ENCODE results near the gene CELF5.
A peak's percentile ranks its signal among the peaks of the same experiment; 100 is the strongest.

Gene CELF5

DNA sequence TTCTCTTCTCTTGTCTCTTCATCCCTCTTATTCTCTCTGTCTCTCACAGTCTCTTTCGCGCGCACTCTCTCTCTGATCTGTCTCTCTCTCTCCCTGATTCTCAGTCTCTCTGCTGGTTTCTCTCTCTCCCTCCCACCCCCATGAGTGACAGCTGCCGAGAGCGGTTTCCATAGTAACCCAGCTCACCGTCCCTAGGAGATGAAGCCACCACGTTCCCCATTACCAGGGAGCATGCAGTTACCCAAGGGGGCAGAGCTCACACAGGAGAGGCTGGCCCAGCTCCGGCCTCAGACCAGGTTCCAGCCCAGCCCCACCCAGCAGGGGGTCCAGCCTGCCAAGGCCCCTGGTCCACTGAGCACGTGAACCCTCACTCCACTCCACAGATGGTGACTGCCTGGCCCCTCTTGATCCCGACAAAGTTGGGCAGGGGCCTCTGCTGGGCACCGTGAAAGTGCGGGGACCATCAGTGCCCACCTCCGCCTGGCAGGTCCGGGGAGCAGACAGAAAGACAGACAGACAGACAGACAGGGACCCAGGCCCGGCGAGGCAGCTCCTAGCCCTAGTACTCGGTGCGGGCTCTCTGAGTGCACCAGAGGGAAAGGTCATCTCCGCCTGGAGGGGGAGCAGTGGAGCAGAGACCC lies 50.6 kb downstream of the CELF5 start:
- FAIRE-seq (no peak), DNase-seq (ENCODE audit: insufficient read length) (peak; percentile 70)
- no peak for TF ChIP-seq TAF1 (IDR thresholded peaks at IDR 0.05; ENCODE audit: borderline replicate concordance, low read depth, low read length)
- no peak for TF ChIP-seq POLR2AphosphoS5 (IDR thresholded peaks at IDR 0.05; ENCODE audit: low read depth, low read length)
- TF ChIP-seq POLR2A (IDR thresholded peaks at IDR 0.05; ENCODE audit: low read depth, low read length), result no peak

DNA sequence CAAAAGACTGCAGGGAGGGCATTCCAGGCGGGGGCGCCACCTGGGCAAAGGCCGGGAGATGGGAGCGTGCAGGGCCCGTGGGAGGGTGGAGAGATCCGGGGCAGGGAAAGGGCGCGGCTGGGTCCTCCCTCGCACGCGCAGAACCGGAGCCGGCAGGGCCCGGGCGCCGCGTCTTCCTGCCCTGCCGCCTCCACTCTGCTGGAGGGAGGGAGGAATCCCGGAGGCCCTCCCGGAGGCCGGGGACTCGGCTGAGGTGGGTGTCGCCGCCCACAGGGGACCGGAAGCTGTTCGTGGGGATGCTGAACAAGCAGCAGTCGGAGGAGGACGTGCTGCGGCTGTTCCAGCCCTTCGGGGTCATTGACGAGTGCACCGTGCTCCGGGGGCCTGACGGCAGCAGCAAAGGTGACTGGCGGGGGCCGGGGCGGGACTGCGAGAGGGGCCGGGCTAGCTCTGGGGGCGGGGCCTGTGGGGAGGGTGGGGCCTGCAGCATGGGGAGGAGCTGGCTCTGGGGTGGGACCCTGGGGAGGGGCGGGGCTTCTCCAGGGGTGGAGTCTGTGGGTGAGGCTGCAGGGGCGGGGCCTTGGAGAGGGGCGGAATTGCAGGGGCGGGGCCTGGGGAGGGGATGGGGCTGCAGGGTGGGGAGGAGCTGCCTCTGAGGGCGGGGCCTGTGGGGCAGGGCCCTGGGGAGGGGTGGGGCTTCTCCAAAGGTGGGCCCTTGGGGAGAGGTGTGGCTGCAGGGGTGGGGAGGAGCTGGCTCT lies 51.3 kb downstream of the CELF5 start:
- FAIRE-seq (peak; percentile 70), DNase-seq (ENCODE audit: insufficient read length) (peak; percentile 93)
- TF ChIP-seq POLR2AphosphoS5 (IDR thresholded peaks at IDR 0.05; ENCODE audit: low read depth, low read length) (no peak), TAF1 (IDR thresholded peaks at IDR 0.05; ENCODE audit: borderline replicate concordance, low read depth, low read length) (no peak), POLR2A (IDR thresholded peaks at IDR 0.05; ENCODE audit: low read depth, low read length) (no peak)

DNA sequence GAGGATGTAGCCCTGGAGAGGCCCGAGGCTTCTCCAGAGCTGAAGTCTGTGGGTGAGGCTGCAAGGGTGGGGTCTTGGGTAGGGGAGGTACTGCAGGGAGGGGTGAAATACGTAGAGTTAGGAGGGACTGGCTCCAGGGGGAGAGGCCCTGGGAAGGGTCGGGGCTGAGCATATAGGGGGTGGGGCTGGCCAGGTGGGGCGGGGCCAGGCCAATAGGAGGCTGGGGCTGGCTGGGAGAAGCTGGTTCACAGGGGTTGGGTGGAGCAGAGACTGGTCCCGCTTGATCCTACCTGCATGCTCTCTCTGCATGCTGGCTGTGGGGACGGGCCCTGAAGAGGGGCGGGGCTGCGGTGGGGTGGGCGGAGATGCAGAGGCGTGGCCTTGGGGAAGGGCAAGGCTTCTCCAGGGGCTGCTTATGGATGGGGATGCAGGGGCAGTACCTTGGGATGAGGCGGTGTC lies 51.9 kb downstream of the CELF5 start:
- TF ChIP-seq TAF1 (IDR thresholded peaks at IDR 0.05; ENCODE audit: borderline replicate concordance, low read depth, low read length) (no peak), POLR2AphosphoS5 (IDR thresholded peaks at IDR 0.05; ENCODE audit: low read depth, low read length) (no peak), POLR2A (IDR thresholded peaks at IDR 0.05; ENCODE audit: low read depth, low read length) (no peak)
- DNase-seq (ENCODE audit: insufficient read length) (no peak), FAIRE-seq (no peak)

DNA sequence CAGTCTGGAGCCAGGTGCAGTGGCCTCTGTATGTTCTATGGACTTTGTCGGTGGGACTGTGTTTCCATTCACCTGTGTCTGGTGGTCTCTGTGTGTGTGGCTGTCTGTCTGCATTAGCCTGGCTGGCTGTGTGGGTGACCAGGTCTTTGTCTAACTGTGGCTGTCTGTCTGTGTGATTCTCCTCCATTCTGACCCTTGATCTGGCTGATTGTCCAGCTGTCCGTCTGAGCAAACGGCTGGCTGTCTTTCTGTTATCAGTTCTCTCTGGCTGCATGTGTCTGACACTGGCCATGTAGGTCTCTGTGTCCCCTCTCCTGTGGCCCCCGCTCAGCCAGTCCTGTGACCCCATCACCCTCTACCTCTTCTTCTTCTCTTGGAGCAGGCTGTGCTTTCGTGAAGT lies 53.2 kb downstream of the CELF5 start:
- FAIRE-seq, result no peak
- DNase-seq (ENCODE audit: insufficient read length), result no peak
- no peak for TF ChIP-seq POLR2AphosphoS5 (IDR thresholded peaks at IDR 0.05; ENCODE audit: low read depth, low read length)
- TF ChIP-seq TAF1 (IDR thresholded peaks at IDR 0.05; ENCODE audit: borderline replicate concordance, low read depth, low read length), result no peak
- no peak for TF ChIP-seq POLR2A (IDR thresholded peaks at IDR 0.05; ENCODE audit: low read depth, low read length)

DNA sequence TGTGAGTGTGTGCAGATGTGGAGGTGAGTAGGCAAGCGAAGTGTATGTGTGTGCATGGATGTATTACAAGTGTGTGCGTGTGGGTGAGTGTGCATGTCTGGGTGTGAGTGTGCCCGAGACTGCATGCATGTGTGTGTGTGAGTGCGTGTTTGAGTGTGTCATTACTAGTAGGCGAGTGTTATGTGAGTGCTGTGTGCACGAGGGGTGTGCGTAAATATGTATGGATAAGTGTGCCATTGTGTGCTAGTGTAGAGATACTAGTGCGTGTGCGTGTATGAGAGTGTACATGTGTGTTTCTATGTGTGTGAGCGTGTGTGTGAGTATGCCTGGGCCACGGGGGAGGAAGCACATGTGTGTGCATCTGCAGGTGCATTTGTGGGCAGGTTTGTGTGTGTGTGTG lies 53.8 kb downstream of the CELF5 start:
- no peak for TF ChIP-seq TAF1 (IDR thresholded peaks at IDR 0.05; ENCODE audit: borderline replicate concordance, low read depth, low read length)
- no peak for TF ChIP-seq POLR2A (IDR thresholded peaks at IDR 0.05; ENCODE audit: low read depth, low read length)
- no peak for TF ChIP-seq POLR2AphosphoS5 (IDR thresholded peaks at IDR 0.05; ENCODE audit: low read depth, low read length)
- FAIRE-seq, result no peak
- no peak for DNase-seq (ENCODE audit: insufficient read length)

DNA sequence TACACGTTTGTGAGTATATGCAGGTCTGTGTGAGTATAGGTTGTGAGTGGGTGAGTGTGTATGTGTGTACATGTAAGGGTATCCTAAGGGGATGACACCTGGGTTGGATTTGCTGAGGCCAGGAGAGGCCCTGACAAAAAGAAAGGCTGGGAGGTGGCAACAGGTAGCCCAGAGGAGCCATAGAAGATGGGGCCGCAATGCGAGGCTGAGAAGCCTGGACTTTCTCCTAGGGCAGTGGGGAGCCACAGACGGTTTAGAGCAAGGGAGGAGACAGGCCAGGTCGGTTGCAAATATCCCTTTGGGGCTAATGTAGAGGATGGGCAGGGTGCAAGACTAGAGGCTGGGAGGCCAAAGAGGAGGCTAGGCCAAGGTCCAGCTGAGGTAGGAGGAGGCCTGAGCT lies 54.3 kb downstream of the CELF5 start:
- TF ChIP-seq POLR2AphosphoS5 (IDR thresholded peaks at IDR 0.05; ENCODE audit: low read depth, low read length) (no peak), TAF1 (IDR thresholded peaks at IDR 0.05; ENCODE audit: borderline replicate concordance, low read depth, low read length) (no peak), POLR2A (IDR thresholded peaks at IDR 0.05; ENCODE audit: low read depth, low read length) (no peak)
- no peak for FAIRE-seq
- DNase-seq (ENCODE audit: insufficient read length), result no peak

DNA sequence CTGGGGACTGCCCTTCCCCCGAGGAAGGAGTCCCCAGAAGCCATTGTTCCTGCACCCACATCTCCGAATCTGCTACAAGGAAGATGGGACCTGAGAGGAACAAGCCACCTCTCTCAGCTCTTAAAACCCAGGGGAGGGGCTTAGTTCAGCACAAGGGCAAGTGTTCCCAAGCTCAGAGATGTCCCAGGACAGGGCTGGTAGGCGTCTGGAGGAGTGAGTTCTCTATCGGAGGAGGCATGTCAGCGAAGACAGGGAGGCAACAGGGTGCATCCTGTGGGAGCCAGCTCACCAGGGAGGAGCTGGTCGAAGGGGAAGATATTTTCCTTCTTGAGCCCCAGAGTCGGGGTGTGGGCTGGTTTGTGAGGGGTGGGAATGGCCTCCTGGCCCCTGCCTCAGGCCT lies 54.8 kb downstream of the CELF5 start:
- FAIRE-seq (no peak), DNase-seq (ENCODE audit: insufficient read length) (no peak)
- TF ChIP-seq TAF1 (IDR thresholded peaks at IDR 0.05; ENCODE audit: borderline replicate concordance, low read depth, low read length) (no peak), POLR2A (IDR thresholded peaks at IDR 0.05; ENCODE audit: low read depth, low read length) (no peak), POLR2AphosphoS5 (IDR thresholded peaks at IDR 0.05; ENCODE audit: low read depth, low read length) (no peak)

DNA sequence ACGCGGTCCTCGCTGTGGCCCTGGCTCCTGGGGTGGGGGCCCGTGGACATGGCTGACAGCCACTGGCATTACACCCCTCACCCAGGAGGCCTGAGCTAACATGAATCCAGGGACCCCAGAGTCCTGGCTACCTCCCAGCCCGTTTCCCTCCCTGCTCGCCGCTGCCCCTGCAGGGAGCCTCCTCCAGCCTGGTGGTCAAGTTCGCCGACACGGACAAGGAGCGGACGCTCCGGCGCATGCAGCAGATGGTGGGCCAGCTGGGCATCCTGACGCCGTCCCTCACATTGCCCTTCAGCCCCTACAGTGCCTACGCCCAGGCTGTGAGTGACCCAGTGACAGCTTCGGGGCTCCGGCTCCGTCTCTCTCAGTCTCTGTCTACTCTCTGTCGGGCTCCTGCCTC lies 56.6 kb downstream of the CELF5 start:
- TF ChIP-seq TAF1 (IDR thresholded peaks at IDR 0.05; ENCODE audit: borderline replicate concordance, low read depth, low read length), result no peak
- no peak for FAIRE-seq
- DNase-seq (ENCODE audit: insufficient read length), result no peak

DNA sequence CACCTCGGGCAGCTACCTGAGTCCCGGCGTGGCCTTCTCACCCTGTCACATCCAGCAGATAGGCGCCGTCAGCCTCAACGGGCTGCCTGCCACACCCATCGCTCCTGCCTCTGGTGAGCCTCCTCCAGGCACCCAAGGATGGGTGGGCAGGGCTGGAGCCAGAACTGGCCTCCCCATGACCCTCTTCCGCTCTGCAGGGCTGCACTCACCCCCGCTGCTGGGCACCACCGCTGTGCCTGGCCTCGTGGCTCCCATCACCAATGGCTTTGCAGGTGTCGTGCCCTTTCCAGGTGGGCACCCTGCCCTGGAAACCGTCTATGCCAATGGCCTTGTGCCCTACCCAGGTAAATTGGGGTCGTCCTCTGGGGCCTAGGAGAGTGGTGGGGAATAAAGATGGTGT lies 57.7 kb downstream of the CELF5 start:
- FAIRE-seq, result no peak
- TF ChIP-seq POLR2A (IDR thresholded peaks at IDR 0.05; ENCODE audit: low read depth, low read length) (no peak), TAF1 (IDR thresholded peaks at IDR 0.05; ENCODE audit: borderline replicate concordance, low read depth, low read length) (no peak), POLR2AphosphoS5 (IDR thresholded peaks at IDR 0.05; ENCODE audit: low read depth, low read length) (no peak)
- no peak for DNase-seq (ENCODE audit: insufficient read length)

DNA sequence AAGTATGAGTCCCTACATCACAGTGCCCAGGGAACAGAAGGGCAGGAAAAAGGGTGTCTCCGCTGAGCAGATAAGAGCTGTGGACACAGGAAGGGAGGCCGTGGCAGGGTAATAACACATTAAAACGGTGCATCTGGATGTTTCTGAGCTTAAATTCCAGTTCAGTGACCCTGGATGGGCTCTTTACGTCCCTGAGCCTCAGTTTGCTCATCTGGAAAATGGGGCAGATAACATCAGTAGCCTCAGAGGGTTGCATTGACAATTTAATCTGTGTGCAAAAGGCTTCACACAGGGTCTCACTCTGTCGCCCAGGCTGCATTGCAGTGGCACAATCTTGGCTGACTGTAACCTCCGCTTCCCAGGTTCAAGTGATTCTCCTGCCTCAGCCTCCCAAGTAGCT lies 58.1 kb downstream of the CELF5 start:
- FAIRE-seq, result no peak
- no peak for TF ChIP-seq TAF1 (IDR thresholded peaks at IDR 0.05; ENCODE audit: borderline replicate concordance, low read depth, low read length)
- no peak for TF ChIP-seq POLR2A (IDR thresholded peaks at IDR 0.05; ENCODE audit: low read depth, low read length)
- TF ChIP-seq POLR2AphosphoS5 (IDR thresholded peaks at IDR 0.05; ENCODE audit: low read depth, low read length), result no peak
- DNase-seq (ENCODE audit: insufficient read length), result no peak

DNA sequence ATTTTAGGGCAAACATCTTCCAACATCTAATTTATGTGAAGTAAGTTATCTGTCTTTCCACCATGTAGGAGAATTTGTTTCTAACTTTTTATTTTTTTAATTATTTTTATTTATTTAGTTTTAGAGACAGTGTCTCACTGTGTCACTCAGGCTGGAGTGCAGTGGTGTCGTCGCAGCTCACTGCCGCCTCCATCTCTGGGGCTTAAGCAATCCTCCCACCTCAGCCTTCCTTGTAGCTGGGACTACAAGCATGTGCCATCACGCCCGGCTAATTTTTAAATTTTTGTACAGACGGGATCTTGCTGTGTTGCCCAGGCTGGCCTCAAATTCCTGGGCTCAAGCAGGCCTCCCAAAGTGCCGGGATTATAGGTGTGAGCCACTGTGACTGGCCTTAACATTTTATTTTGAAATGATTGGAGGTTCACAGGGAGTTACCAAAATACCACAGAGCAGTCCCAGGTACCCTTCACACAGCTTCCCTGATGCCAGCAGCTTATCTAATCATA lies 58.8 kb downstream of the CELF5 start:
- FAIRE-seq (no peak), DNase-seq (ENCODE audit: insufficient read length) (no peak)
- no peak for TF ChIP-seq POLR2A (IDR thresholded peaks at IDR 0.05; ENCODE audit: low read depth, low read length)
